HG03565 (cell line): ENCODE data around the gene BIN1.

Experiments used
- ATAC-seq: cut with Tn5 transposase; IDR thresholded peaks from one replicate; pipeline ENCODE4 v1.9.1; 2021; ENCODE audit warnings: mild to moderate bottlenecking, moderate library complexity; ENCODE audit not compliant: unreplicated experiment

BIN1 gene

DNA sequence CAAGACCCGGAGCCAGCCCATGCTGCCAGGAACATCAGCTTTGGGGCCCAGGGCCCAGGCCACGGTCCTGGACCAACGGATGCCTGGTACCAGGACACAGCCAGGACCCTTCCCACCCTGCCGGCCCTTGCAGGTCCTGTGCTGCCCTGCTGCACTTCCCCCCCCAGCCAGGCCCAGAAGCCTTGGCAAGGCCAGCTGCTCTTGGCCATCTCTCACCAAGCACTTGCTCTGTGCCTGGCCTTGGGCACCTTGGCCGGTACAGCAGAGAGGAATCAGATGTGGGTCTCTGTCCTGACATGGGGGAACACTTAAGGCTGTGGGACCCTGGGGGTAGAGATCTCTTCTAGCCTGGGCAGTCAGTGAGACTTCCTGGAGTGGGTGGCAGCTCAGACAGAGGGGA, 28.9 kb downstream of the BIN1 start:
- ATAC-seq, result no peak

DNA sequence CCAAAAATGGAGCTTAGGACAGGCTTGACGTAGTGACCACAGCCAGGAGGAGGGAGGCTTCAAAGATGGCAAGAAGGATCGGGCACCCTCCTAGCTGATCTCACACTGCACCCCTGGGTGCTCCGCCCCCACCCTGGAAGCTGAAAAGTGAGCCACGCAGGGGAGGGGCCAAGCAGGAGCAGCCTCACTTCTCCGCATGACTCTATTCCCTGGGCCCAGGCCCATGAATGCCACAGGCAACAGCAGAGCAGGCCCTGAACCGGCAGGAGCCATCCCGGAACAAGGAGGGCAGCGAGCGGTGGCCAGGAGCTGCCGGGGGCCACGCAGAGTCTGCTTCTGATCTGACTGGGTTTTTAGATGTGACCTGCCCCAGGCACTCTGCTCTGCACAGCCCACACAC, 30.0 kb downstream of the BIN1 start:
- ATAC-seq, result no peak

DNA sequence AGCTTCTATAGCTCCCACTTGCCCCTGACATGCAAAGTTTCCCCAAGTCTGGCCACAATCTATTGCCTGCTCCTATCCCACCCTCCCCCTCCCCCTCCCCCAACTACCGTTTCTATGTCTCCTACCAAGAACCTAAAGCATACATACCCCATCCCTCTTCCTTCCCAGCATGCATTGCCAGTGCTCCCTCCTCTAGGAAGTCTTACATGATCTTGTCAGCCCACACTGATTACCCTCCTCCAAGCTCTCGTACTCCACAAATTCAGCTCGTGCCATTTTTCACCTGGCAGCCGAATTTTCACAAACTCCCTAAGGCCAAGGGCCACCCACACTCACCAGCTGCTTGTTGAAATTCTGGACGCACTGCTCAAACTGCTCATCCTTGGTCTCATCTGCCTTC, 30.7 kb downstream of the BIN1 start:
- no peak for ATAC-seq

DNA sequence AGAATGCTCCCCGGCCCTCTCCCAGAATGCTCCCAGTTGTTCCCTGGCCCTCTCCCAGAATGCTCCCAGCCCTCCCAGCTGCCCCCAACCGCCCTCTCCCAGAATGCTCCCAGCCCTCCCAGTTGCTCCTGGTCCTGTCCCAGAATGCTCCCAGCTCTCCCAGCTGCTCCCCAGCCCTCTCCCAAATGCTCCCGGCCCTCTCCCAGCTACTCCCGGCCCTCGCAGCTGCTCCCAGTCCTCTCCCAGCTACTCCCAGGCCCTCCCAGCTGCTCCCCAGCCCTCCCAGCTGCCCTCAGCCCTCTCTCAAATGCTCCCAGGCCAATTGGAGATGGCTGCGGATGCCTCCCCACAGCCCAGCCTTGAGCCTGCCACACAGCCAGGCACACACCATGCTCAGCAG, 31.1 kb downstream of the BIN1 start:
- ATAC-seq, result no peak

DNA sequence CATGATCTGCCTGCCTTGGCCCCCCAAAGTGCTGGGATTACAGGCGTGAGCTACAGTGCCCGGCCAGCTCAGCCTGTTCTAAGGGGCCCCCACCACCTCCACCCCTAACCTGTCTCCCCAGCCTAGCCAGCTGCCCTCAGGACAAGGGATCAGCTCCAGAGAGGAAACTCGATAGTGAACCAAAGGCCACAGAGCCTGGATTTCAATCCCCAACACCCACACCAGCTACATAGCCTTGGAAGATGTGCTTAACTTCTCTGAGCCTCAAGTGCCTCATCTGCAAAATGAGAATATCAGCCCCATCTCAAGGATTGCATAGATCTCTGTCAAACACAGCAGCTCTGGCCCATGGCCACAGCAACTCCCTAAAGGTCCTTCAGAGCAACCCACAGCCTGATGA, 32.0 kb downstream of the BIN1 start:
- ATAC-seq, result no peak

DNA sequence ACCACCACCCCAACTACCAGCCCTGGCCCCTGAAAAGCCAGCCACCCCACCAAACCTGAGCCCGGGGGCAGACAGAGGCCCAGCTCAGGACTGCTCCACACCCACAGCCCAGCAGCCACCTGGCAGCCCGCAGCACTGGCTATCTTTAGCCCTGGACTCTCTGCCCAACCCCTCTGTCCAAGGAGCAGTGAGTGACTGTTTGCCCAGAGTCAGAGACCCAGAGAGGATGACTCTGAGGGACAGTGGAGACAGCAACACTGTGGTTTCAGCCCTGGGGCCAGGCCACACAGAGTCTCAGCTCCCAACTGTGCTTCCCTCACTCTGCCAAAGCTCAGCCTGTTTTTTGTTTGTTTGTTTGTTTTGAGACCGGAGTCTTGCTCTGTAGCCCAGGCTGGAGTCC, 32.6 kb downstream of the BIN1 start:
- no peak for ATAC-seq

DNA sequence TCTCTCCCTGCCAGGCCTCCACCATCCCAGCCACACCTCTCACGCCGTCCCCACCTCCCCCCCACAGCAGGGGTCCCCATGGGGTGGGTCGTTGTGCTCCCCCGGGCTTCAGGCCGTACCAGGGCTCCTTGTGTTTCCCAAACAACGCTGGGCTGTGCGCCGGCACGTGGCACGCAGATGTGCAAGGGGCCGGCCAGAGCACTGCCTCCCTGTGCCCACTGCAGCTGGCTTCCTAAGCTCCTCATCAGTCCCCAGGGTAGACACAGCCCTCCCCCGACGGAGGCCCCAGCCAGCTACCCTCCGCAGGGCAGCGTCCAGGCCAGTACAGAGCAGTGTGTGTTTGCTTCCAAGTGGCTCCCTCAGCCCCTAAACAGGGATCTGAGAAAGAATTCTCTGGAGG, 34.0 kb downstream of the BIN1 start:
- no peak for ATAC-seq

DNA sequence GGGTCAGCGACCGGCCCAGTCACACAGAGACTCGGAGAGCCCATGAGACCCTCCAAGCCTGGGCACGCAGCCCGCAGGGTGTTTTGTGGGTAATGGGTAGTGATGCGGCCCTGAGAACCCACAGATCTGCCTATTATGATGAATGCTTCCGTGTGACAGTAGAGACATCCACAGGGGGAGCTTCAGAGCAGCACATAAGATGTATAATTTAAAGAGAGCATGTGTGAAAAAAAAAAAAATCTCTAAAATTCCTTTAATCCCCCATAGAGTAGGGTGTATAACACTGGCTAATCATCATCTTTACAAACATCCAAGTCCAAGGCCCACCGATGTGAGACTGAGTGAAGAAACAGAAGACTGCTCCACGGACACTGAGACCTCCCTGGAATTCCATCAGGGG, 34.6 kb downstream of the BIN1 start:
- ATAC-seq, result no peak

DNA sequence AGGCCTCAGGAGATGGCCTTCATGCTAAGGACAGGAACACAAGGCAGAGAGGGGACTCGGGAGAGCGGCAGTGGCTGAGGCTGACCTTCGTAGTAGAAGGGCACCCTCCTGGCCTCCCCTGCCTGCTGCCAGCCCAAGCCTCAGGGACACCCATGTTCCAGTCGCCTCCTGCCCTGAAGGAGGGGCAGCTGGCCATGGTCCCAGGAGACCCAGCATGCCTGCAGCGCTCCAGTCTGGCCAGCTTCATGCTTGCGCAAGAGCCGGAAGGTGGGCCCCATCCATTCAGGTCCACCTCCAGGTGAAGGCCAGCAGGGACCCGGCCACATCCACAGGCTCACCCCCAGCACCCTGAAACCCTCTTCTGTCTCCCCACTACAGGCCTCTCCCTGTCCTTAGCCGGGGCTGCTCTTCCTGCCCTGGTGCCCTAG, 35.0 kb downstream of the BIN1 start:
- ATAC-seq, result no peak

DNA sequence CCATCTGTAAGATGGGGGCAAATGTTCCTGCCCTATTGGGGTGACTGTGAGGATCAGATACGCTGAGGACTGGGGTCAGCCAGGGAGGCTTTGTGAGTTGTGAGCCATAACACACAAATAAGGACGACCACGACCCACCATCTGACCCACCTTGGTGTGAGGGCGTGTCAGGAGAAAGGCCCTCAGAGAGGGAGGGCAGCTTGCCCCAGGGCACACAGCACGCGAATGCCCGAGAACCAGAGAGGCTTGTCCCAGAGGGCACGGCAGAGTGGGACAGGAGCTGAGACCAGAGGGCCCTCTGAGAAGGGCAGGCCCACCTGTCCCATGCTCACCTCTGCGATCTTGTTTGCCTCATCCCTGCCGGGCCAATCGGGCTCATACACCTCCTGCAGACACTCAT, 36.7 kb downstream of the BIN1 start:
- no peak for ATAC-seq

DNA sequence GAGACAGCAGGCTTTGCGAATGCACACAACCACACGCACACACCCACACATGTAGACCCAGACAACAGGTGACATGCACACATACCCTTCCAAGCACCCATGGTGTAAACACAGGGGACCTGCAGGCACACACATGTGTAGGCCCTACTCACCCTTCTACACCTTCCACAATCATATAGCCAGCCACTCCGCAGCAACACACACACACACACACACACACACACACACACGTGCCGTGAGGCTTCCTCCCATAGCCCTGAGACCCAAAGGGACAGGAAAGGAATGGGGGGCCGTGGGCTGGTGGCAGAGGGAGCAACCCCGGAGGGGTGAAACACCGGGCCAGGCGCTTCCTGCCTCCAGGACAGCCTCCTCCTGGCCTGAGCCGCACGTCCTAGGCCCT, 37.4 kb downstream of the BIN1 start:
- no peak for ATAC-seq

DNA sequence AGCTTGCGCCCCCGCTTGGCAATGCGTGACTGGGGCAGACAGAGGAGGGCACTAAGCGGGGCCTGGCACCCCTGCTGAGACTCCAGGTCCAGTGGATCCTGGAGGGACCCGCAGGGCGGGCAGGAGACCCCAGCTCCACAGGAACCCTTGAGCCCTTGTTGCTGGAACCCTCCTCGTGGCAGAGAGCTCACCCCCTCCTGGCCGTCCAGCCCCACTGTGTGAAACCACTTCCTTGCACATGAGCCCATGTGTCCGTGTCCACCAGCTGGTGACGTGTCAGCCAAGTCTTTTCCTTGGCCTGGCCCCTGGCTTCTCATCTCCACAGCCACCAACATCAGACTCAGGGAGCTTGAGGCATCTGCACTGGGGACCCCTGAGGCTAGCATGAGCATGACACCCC, 38.0 kb downstream of the BIN1 start:
- no peak for ATAC-seq

DNA sequence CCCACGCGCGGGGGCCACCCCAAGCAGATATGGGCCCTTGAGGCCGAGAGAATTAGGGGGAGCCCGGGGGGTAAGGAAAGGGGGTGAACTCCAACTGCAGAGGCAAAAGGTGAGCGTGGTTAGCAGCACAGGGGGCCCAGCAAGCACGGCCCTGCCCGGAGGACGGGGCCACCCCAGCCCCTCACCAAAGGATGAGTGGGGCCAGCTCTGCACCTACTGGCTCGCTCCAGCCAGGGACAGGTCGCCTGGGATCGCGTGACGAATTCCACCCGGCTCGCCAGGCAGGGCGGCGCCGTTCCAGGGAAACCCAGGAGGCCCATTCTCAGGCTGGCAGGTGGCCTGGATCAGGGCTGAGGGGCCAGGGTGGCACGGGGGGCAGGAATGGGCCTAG, 38.6 kb downstream of the BIN1 start:
- no peak for ATAC-seq

DNA sequence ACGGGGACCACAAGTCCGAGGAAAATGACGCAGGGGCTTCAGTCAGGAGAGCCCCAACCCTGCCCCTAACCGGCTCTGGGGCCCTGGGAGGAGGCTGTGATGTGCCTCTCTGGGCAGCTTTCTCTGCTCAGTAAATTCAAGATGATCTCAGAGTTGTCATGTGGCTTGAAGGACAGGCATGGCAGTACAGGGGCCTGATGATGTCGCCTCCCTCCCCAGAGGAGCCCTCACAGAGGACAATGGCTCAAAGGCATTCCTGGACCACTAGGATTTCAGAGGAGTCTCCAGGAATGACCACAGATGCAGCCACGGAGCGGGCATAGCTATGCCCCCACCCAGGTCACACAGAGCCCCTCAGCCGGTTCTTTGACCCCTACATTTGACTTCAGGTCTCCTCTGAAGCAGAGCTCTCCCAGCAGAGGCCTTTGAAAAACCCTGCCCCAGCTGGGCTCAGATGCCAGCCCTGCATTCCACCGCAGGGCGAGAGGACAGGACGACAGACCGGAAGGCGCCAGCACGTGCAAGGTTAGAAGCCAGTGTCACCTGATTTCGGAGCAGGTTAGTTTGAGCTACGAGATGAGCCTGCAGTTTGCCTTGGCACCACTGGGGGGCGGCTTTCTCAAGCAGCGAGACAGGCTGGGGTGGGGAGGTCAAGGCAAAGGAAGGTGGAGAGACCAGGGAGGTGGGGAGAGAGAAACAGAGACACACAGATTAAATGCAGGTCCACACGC, 39.2 kb downstream of the BIN1 start:
- no peak for ATAC-seq

DNA sequence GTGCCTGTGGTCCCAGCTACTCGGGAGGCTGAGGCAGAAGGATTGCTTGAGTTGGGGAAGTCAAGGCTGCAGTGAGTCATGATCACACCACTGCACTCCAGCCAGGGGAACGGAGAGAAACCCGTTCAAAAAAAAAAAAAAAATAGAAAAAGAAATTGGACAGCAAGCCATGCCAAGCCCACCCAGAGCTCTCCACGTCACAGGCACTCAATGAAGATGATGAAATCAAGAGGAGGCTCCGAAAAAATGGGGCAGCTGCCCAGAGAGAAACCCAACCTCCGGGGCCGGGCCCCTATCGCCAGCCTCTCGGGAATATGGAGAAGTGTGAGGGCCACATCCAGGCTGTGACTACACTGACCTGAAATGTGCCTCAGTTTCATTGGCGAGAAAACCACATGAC, 40.0 kb downstream of the BIN1 start:
- ATAC-seq, result no peak

DNA sequence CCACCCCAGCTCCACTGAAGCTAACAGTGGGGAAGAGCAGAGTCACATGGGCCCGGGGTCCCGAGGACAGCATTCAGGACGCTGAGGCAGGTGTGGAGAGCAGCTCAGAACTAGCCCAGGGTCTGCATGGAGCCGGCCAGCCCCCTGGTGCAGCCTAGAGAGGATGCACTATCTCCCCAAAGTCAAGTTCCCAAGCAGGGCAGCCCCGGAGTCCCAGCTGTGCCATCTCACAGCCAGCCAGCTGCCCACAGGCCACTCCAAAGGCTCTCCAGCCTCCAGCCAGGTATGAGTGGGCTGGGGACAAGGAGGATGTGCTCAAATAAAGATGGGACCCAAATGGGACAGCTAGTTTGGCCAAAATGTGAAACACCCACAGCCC, 41.0 kb downstream of the BIN1 start:
- no peak for ATAC-seq

DNA sequence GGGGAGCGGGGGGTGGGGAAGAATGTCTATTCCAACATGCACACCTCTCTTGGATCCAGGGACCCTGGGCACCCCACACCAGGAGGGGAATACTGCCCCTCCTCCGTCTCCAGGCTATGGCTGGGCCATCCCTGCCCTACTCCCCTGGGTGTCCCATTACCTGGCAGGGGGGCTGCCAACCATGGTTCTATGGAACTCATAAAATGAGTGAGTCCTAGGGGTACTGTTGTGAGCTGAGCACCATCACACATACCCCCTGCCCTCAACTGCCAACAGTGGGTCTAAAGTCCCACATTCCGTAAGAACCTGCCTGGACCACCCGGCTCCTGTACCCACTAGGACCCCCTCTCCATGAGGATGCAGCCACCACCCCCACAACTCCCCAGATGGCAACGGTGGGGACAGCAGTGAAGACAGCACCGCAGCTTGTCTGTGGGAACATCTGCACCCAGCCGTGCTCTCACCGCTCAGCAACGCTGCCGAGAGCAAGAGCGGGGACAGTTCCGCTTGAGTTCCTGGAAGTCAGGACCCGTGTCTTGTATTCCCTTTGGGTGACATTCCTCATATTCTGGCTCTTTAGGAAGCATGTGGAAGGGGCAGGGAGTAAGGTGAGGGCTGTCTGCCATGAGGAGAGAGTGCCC, 41.5 kb downstream of the BIN1 start:
- no peak for ATAC-seq

DNA sequence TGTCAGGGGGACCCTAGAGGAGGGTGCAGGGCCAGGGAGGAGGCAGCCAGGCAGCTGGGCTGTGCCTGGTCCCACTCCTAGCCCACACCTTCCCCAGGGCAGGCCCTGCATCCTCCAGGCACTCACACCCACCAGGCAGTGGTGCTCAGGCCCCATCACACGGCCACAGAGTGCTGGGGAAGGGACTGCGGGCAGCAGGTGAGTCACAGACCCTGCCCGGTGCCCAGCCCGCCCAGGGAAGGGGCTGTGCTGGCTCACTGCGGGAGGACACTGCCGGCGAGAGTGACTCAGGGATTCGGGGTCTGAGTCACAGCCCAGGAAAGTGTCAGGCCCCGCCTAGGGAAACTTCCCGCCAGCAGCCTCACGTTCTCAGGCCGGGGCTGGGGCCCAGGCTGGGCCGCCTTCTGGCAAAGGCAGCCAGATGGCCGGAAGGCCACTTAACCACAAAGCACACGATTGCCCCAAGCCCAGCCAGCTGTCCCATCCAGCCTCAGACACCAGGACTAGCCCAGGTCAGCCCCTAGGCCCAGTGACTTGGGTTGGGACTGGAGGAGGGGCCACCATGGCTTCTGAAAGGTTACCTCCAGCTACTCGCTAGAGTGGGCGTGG, 42.2 kb downstream of the BIN1 start:
- peak; percentile 86 for ATAC-seq

DNA sequence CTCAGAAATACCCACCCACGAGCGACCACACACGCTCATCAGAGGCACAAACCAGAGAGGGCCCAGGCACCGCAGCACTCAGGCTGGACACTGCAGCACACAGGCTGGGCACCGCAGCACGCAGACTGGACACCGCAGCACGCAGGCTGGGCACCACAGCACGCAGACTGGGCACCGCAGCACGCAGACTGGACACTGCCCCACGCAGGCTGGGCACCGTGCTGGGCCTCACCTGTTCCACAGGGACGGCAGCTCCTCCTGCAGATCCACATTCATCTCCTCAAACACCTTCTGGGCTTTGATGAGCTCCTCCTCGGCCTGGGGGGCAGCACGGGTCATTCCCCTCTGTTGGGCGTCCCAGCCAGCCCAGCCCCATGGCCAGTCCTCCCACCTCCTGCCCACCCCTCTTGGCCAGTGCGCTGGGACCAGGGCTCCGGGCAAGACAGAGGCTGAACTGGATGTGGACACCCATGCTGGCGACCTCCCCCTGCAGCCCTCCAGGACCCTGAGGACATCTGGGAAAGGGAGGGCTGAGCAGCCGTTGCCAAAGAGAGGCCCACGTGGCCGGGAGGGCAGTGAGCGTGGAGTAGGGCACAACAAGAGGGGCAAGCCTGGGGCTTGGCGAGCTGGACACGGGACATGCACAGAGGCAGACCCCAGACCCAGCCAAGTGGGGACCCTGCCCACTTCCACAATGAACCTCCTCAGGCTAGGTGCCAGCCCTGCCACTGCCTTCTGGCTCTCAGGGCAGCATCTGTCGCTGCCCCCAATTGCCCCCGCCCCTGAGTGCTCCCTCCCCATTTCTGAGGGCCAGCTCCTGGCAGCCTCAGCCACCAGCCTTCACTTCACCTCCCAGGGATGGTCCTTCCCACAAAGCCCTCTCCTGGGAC, 43.0 kb downstream of the BIN1 start:
- no peak for ATAC-seq

DNA sequence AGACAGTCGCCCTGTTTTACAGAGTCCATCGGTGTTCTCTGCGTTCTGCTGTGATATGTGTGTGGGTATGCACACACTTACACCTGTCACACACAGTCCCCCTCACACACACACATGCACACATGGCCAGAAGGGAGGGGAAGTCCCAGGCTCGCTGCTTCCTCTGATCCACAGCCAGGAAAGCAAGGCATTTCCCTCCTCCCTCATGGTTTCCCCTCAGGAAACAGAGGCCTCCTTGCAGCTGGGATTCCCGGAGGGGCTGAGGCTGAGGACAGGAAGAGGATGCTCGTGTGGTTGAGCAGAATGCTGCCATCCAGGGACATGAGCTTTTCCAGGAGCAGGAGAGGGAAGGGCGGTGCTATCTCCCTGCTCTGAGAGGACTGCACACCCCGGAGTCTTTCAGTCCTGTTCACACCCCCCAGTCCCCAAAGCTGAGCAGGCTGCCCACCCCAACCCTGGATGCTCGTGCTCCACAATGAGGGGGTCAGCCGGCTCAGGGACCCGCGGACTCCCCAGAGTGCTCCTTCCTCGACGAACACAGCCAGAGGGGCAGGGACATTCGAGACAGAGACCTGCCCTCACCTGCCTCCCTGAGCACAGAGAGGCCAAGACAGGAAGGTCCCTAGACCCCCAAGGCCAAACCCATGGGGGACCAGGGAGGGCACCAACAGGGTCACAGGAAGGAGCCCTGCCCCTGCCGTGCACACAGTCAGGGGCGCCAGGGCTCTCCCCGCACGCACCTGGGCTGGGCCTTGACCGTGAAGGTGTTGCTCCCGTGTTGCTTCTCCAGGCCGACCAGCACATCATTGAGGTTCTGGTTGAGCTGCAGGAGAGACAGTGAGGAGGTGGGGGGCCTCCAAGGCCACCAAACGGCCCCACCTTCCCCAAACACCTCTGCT, 45.3 kb downstream of the BIN1 start:
- ATAC-seq, result no peak
